PC-9 (cell line): ENCODE results near the gene ADGRL3. TPM values are rescaled to one million over a fixed set of nuclear protein-coding genes. Genes with fewer than 3 reads are reported as not detected.

Experiments
- BruUV-seq: library from RNA; stranded (reverse); fragments of 400-500 nt; replicated peaks from 2 replicates; lab custom pipeline; 2021; lab: Mats Ljungman, UMichigan
- CTCF ChIA-PET: fragments of 300-600 bp; sonication (Branson Sonifier 250); formaldehyde crosslinking; loops from one replicate; lab custom pipeline; 2022; ENCODE audit warnings: antibody characterized with exemption; lab: Charles Lee
- POLR2A ChIA-PET: fragments of 300-600 bp; sonication (Branson Sonifier 250); formaldehyde crosslinking; loops from one replicate; lab custom pipeline; 2022; ENCODE audit warnings: antibody characterized with exemption; ENCODE audit not compliant: unreplicated experiment; lab: Charles Lee
- DNase-seq, 2 experiments: peaks; one replicate each; pipeline versions ENCODE4 v3.0.0 to v3.0.0-alpha.2; 2015 to 2022; ENCODE audit warnings: mixed read lengths in 1 of 2
- H2AFZ ChIP-seq: fragments of 200-600 bp; sonication (generic); 2 replicates; pipeline ENCODE4 v1.8.1; 2017; ENCODE audit warnings: antibody characterized with exemption
- H3F3A ChIP-seq: fragments of 200-600 bp; sonication (generic); 2 replicates; pipeline ENCODE4 v1.8.1; 2017; ENCODE audit warnings: antibody characterized with exemption, mild to moderate bottlenecking, low read depth; ENCODE audit not compliant: insufficient read depth
- H3K27ac ChIP-seq: fragments of 200-600 bp; sonication (generic); 2 replicates; pipeline ENCODE4 v1.6.1; 2016; ENCODE audit warnings: mixed run types
- H3K27me3 ChIP-seq: fragments of 200-600 bp; sonication (generic); 2 replicates; pipeline ENCODE4 v1.6.1; 2016; ENCODE audit warnings: low read depth, mixed run types; ENCODE audit not compliant: insufficient read depth
- H3K36me3 ChIP-seq: fragments of 200-600 bp; sonication (generic); 2 replicates; pipeline ENCODE4 v1.6.1; 2016; ENCODE audit warnings: low read depth, mixed run types
- H3K4me1 ChIP-seq: fragments of 200-600 bp; sonication (generic); replicated peaks from 2 replicates; pipeline ENCODE4 v1.6.1; 2016; ENCODE audit warnings: mixed run types; ENCODE audit not compliant: insufficient read depth
- H3K4me2 ChIP-seq: fragments of 200-600 bp; sonication (generic); 2 replicates; pipeline ENCODE4 v1.6.1; 2017; ENCODE audit warnings: mixed run types
- H3K4me3 ChIP-seq: fragments of 200-600 bp; sonication (generic); 2 replicates; pipeline ENCODE4 v1.6.1; 2016; ENCODE audit warnings: mixed run types
- H3K79me2 ChIP-seq: fragments of 200-600 bp; sonication (generic); 2 replicates; pipeline ENCODE4 v1.6.1; 2017; ENCODE audit warnings: low read depth, mixed run types
- H3K9me2 ChIP-seq: fragments of 200-600 bp; sonication (generic); 2 replicates; pipeline ENCODE4 v1.8.1; 2017; ENCODE audit warnings: mild to moderate bottlenecking; ENCODE audit not compliant: insufficient read depth
- H3K9me3 ChIP-seq: fragments of 200-600 bp; sonication (generic); 2 replicates; pipeline ENCODE4 v1.8.1; 2016; ENCODE audit warnings: low read depth; ENCODE audit not compliant: insufficient read depth
- H4K20me1 ChIP-seq: fragments of 200-600 bp; sonication (generic); 2 replicates; pipeline ENCODE4 v1.8.1; 2017; ENCODE audit not compliant: insufficient read depth
- EZH2 ChIP-seq: fragments of 200-600 bp; sonication (generic); IDR thresholded peaks from 2 replicates; pipeline ENCODE4 v1.8.0; 2017; ENCODE audit warnings: antibody characterized with exemption, low read depth
- intact Hi-C: fragments of 100-400 bp; cut with micrococcal nuclease; formaldehyde crosslinking; loops from one replicate; pipeline ENCODE4 v1.10.0; 2022; ENCODE audit not compliant: unreplicated experiment
- total RNA-seq: library from RNA; stranded (reverse); gene quantifications from 2 replicates; pipeline ENCODE4 v1.2.3, GENCODE V29; 2021
- TF ChIP-seq, protein P1 (sequence below): fragments of 200-600 bp; sonication (generic); conservative IDR thresholded peaks from 2 replicates; pipeline ENCODE4 v1.6.1; 2017; ENCODE audit warnings: mixed run types, antibody characterized with exemption, mild to moderate bottlenecking, moderate library complexity

Gene ADGRL3
- total RNA-seq, 1 experiment from 2014 or later = 1.6 TPM

DNA sequence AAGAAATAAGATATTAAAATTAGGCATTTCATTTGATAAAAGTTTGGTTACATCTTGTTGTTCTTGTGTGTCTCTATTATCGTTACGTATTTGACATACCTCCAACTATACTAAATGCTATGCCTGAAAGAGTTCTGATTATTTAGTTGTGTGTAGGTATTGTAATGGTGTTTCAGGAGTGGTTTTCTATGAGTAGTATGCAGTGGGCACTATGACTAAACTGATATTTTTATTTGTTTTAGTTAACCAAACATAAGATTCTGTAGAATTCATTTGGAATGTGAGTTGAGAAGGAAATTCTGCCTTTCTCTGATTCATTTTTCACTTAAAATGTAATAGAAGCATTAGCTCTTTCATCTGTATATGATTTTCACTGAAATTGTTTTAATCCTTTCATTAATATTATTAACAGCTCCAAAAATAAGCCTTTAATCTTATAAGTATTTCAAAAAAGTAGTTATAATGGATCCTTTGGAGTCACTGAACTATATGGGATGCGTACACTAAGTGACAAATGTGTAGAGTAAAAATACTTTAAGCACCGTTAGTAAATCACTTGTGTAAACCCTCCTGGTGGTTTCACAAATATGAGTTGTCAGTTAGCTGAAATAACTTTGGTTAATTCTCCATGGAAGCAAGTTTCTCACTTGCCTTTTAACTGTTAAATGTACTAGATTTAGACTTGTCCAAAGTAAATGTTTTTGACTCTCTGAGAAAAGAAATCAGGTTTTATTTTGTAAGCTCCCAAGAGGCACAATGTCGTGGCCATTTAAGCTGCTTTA lies 388.7 kb downstream of the ADGRL3 start:
- no peaks in the 10 kb centered on the region for H3K9me2 ChIP-seq
- H3K4me2 ChIP-seq = no peak overlapping the region
- H3K27me3 ChIP-seq = no peaks in the 10 kb centered on the region
- CTCF ChIA-PET = no interaction called here
- no peak overlapping the region for H3K27ac ChIP-seq
- H3K4me3 ChIP-seq = no peak overlapping the region
- intact Hi-C loops = no loop called here
- no peak for TF ChIP-seq EZH2
- TF ChIP-seq, protein P1, sequence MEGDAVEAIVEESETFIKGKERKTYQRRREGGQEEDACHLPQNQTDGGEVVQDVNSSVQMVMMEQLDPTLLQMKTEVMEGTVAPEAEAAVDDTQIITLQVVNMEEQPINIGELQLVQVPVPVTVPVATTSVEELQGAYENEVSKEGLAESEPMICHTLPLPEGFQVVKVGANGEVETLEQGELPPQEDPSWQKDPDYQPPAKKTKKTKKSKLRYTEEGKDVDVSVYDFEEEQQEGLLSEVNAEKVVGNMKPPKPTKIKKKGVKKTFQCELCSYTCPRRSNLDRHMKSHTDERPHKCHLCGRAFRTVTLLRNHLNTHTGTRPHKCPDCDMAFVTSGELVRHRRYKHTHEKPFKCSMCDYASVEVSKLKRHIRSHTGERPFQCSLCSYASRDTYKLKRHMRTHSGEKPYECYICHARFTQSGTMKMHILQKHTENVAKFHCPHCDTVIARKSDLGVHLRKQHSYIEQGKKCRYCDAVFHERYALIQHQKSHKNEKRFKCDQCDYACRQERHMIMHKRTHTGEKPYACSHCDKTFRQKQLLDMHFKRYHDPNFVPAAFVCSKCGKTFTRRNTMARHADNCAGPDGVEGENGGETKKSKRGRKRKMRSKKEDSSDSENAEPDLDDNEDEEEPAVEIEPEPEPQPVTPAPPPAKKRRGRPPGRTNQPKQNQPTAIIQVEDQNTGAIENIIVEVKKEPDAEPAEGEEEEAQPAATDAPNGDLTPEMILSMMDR = no peak
- POLR2A ChIA-PET = interaction anchor here (0.5 kb wide), 1 partner anchor 10 kb away, joined by 3 read pairs; no protein-coding TSS in a partner anchor
- H3K79me2 ChIP-seq = no peaks in the 10 kb centered on the region
- H3F3A ChIP-seq = no peaks in the 10 kb centered on the region
- H3K4me1 ChIP-seq = no peaks in the 10 kb centered on the region
- H4K20me1 ChIP-seq = no peaks in the 10 kb centered on the region
- no TSS peak for BruUV-seq
- no peak for DNase-seq
- no peak overlapping the region for H2AFZ ChIP-seq
- H3K9me3 ChIP-seq = no peaks in the 10 kb centered on the region
- H3K36me3 ChIP-seq = no peaks in the 10 kb centered on the region

DNA sequence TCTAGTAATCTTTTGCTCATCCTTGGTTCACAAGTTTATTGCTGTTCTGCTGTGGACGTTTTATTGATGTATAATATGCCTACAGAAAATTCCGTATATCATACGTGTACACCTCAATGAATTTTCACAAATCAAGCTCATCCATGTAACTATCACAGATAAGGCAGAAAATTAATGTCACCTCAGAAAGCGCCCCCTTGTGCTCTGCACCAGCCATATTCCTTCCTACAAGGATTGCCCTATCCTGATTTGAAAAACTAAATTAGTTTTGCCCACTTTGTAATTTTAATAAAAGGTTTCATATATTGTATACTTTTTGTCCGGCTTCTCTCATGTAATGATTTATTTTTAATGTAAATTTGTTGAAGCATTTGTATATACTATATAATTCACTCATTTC lies 390.8 kb downstream of the ADGRL3 start:
- ChIA-PET POLR2A (no interaction called here), CTCF (interaction anchor here (0.6 kb wide), 1 partner anchor 389 kb away, joined by 4 read pairs; no protein-coding TSS in a partner anchor)

DNA sequence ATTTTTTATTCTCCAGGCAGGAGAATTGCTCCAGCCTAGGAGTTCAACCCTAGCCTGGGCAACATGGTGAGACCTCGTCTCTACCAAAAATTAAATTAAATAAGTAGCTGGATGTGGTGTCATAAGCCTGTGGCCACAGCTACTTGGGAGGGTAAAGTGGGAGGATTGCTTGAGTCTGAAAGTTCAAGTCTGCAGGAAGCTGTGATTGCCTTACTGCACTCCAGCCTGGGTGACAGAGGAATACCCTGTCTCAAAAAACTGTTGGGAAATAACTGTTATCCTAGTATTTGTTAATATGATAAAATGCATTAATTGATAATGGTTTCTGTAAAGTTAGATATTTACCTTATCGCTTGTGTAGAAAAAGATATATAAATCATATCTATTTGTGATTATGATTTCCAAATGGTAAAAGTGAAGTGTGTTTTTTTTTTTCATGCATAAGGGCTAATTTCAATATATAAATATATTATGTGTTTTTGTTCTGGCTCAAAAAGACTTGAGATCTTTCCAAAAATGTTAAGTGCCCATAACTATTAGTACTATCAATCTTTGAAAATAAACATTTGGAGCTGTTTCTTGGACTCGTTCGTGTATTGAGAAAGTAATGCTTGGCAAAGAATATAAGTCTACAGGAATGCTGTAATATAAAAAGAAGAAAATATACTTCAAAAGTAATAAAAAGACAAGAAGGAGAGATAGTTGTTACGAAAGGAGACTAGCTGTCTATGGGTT lies 396.6 kb downstream of the ADGRL3 start:
- no peaks in the 10 kb centered on the region for H3K9me3 ChIP-seq
- H3K36me3 ChIP-seq = no peaks in the 10 kb centered on the region
- no TSS peak for BruUV-seq
- ChIA-PET POLR2A (no interaction called here), CTCF (no interaction called here)
- H3K27me3 ChIP-seq = no peaks in the 10 kb centered on the region
- DNase-seq = no peak
- no peaks in the 10 kb centered on the region for H4K20me1 ChIP-seq
- no peaks in the 10 kb centered on the region for H3K9me2 ChIP-seq
- intact Hi-C loops = no loop called here
- no peak overlapping the region for H2AFZ ChIP-seq
- H3F3A ChIP-seq = no peaks in the 10 kb centered on the region
- no peak overlapping the region for H3K4me3 ChIP-seq
- no peak overlapping the region for H3K27ac ChIP-seq
- TF ChIP-seq, protein P1 = no peak
- TF ChIP-seq EZH2 = no peak
- H3K4me2 ChIP-seq = no peak overlapping the region
- H3K79me2 ChIP-seq = no peaks in the 10 kb centered on the region
- H3K4me1 ChIP-seq = no peaks in the 10 kb centered on the region

More for the DNA sequence above, 390.8 kb downstream of the ADGRL3 start:
- no peak for DNase-seq
- H4K20me1 ChIP-seq = no peaks in the 10 kb centered on the region
- H2AFZ ChIP-seq = no peak overlapping the region
- no peak overlapping the region for H3K27ac ChIP-seq
- no peak overlapping the region for H3K4me2 ChIP-seq
- no peaks in the 10 kb centered on the region for H3K4me1 ChIP-seq
- no TSS peak for BruUV-seq
- intact Hi-C loops = no loop called here
- H3F3A ChIP-seq = no peaks in the 10 kb centered on the region
- TF ChIP-seq, protein P1 = 0 out of 2 replicates have a peak, but pooled peaks have one; percentile 24
- no peak for TF ChIP-seq EZH2
- no peaks in the 10 kb centered on the region for H3K36me3 ChIP-seq
- H3K27me3 ChIP-seq = no peaks in the 10 kb centered on the region
- no peaks in the 10 kb centered on the region for H3K79me2 ChIP-seq
- no peaks in the 10 kb centered on the region for H3K9me2 ChIP-seq
- H3K9me3 ChIP-seq = no peaks in the 10 kb centered on the region
- no peak overlapping the region for H3K4me3 ChIP-seq
